CD4-positive, CD25-positive, alpha-beta regulatory T cell (primary cell): ENCODE data around the gene CREBBP. TPM values are rescaled to one million over a fixed set of nuclear protein-coding genes. Genes with fewer than 3 reads are reported as not detected.

Source experiments
- ATAC-seq, 2 donors: fragments of 150-1000 bp; cut with Tn5 transposase; one replicate each; pipeline ENCODE4 v1.10.0; 2021; ENCODE audit warnings: low read depth in 2 of 2, moderate number of reproducible peaks in 2 of 2, moderate library complexity in 1 of 2
- DNase-seq, 3 donors: peaks; one replicate each; pipeline versions ENCODE4 v3.0.0 to v3.0.0-alpha.2; 2012 to 2022; ENCODE audit warnings: mixed read lengths in 1 of 3
- H3K27ac ChIP-seq: one replicate; pipeline ENCODE4 v1.7.0; 2013; ENCODE audit warnings: mild to moderate bottlenecking, low read length; ENCODE audit not compliant: insufficient read depth, poor library complexity, severe bottlenecking
- H3K27me3 ChIP-seq: one replicate; pipeline ENCODE4 v1.7.0; 2013; ENCODE audit warnings: low read length; ENCODE audit not compliant: control insufficient read depth, insufficient read depth
- H3K36me3 ChIP-seq: one replicate; pipeline ENCODE4 v1.7.0; 2013; ENCODE audit warnings: mild to moderate bottlenecking, low read length, moderate library complexity; ENCODE audit not compliant: control insufficient read depth, insufficient read depth
- H3K4me1 ChIP-seq: 2 replicates; pipeline ENCODE4 v1.7.0; 2013; ENCODE audit warnings: mild to moderate bottlenecking, low read length; ENCODE audit not compliant: insufficient read depth, control insufficient read depth, poor library complexity, severe bottlenecking
- H3K4me3 ChIP-seq: one replicate; pipeline ENCODE4 v1.7.0; 2013; ENCODE audit warnings: low read depth, mild to moderate bottlenecking, low read length, moderate library complexity
- H3K9me3 ChIP-seq, 2 experiments: 1 replicate in 1 of 2; 2 replicates in 1 of 2; pipeline ENCODE4 v1.7.0; 2013; ENCODE audit warnings: low read length in 2 of 2, mild to moderate bottlenecking in 1 of 2, moderate library complexity in 1 of 2; ENCODE audit not compliant: control insufficient read depth in 2 of 2
- H3K27ac Mint-ChIP-seq, 3 donors: one replicate each; pipeline ENCODE4 v1.8.0; 2020 to 2022; ENCODE audit warnings: mild to moderate bottlenecking in 3 of 3, mixed read lengths in 3 of 3, moderate library complexity in 2 of 3
- H3K27me3 Mint-ChIP-seq: one replicate; pipeline ENCODE4 v1.8.0; 2022; ENCODE audit warnings: mild to moderate bottlenecking, mixed read lengths
- H3K36me3 Mint-ChIP-seq: one replicate; pipeline ENCODE4 v1.8.0; 2020; ENCODE audit warnings: mixed read lengths
- H3K4me1 Mint-ChIP-seq, 4 donors: one replicate each; pipeline ENCODE4 v1.8.0; 2020 to 2022; ENCODE audit warnings: mixed read lengths in 4 of 4, mild to moderate bottlenecking in 1 of 4
- H3K4me3 Mint-ChIP-seq, 4 donors: one replicate each; pipeline ENCODE4 v1.8.0; 2020 to 2022; ENCODE audit warnings: mild to moderate bottlenecking in 4 of 4, mixed read lengths in 4 of 4, moderate library complexity in 3 of 4
- H3K9me3 Mint-ChIP-seq, 7 donors: one replicate each; pipeline ENCODE4 v1.8.0; 2020 to 2022; ENCODE audit warnings: mixed read lengths in 7 of 7, mild to moderate bottlenecking in 3 of 7, moderate library complexity in 2 of 7
- polyA plus RNA-seq, 4 donors: library from polyadenylated mRNA; unstranded; fragments of 300-500 nt; fragmentation: Illumina TruSeq; gene quantifications; one replicate each; pipeline ENCODE4 v1.2.3, GENCODE V29; 2021
- total RNA-seq: library from RNA; stranded (reverse); gene quantifications from one replicate; pipeline ENCODE4 v1.2.3, GENCODE V29; 2022

Gene CREBBP
- total and polyA plus RNA-seq, 5 donors from 2014 or later: 3.3 to 192 (median 4.1) TPM

- H3K4me1 Mint-ChIP-seq: peaks cover 39 to 95% (median 67%) of the 10 kb centered on the region in 4 donors
- H3K4me3 Mint-ChIP-seq: peak overlapping the region in 3 of 4 donors; percentile 13 to 75 (median 24)
- H3K4me1 ChIP-seq: peaks cover 46% of the 10 kb centered on the region
- no peaks in the 10 kb centered on the region for H3K9me3 Mint-ChIP-seq
- DNase-seq (no peak), ATAC-seq (peak; percentile 50 to 54)
- H3K36me3 ChIP-seq: peaks cover 6% of the 10 kb centered on the region
- H3K27ac ChIP-seq: no peak overlapping the region
- H3K27ac Mint-ChIP-seq: peak overlapping the region in 2 of 3 donors; percentile 77 to 87
- H3K9me3 ChIP-seq: no peaks in the 10 kb centered on the region
- H3K4me3 ChIP-seq: peak overlapping the region; percentile 23
- no peaks in the 10 kb centered on the region for H3K27me3 Mint-ChIP-seq
- peaks cover under 1% of the 10 kb centered on the region for H3K36me3 Mint-ChIP-seq
- no peaks in the 10 kb centered on the region for H3K27me3 ChIP-seq
Observed at GRCh38 chr16:3861808-3862451, 18.6 kb downstream of the CREBBP start.

- H3K27me3 ChIP-seq: no peaks in the 10 kb centered on the region
- DNase-seq (no peak), ATAC-seq (no peak)
- H3K27ac ChIP-seq: no peak overlapping the region
- Mint-ChIP-seq H3K36me3 (peaks cover 6% of the 10 kb centered on the region), H3K4me1 (peaks cover 34 to 94% (median 68%) of the 10 kb centered on the region in 4 donors), H3K27me3 (no peaks in the 10 kb centered on the region), H3K4me3 (no peak overlapping the region), H3K27ac (no peak overlapping the region), H3K9me3 (no peaks in the 10 kb centered on the region)
- no peak overlapping the region for H3K4me3 ChIP-seq
- peaks cover 53% of the 10 kb centered on the region for H3K4me1 ChIP-seq
- H3K36me3 ChIP-seq: peaks cover 6% of the 10 kb centered on the region
- H3K9me3 ChIP-seq: no peaks in the 10 kb centered on the region
Observed at GRCh38 chr16:3859889-3860288, 20.6 kb downstream of the CREBBP start.

- Histone ChIP-seq H3K27ac (no peak overlapping the region), H3K9me3 (no peaks in the 10 kb centered on the region), H3K36me3 (peaks cover 3% of the 10 kb centered on the region), H3K27me3 (no peaks in the 10 kb centered on the region), H3K4me3 (no peak overlapping the region), H3K4me1 (peaks cover 57% of the 10 kb centered on the region)
- no peak for ATAC-seq
- peaks cover 40 to 94% (median 73%) of the 10 kb centered on the region in 4 donors for H3K4me1 Mint-ChIP-seq
- no peak for DNase-seq
- peak overlapping the region in 2 of 3 donors; percentile 59 to 65 for H3K27ac Mint-ChIP-seq
- H3K4me3 Mint-ChIP-seq: peak overlapping the region in 1 of 4 donors; percentile 15
- H3K9me3 Mint-ChIP-seq: no peaks in the 10 kb centered on the region
- H3K27me3 Mint-ChIP-seq: no peaks in the 10 kb centered on the region
- H3K36me3 Mint-ChIP-seq: peaks cover 10% of the 10 kb centered on the region
Observed at GRCh38 chr16:3858801-3859200, 21.7 kb downstream of the CREBBP start.

GRCh38 chr16:3857189-3858043 lies 23.1 kb downstream of the CREBBP start:
- H3K4me1 ChIP-seq: peaks cover 59% of the 10 kb centered on the region
- Mint-ChIP-seq H3K9me3 (no peaks in the 10 kb centered on the region), H3K4me1 (peaks cover 41 to 95% (median 71%) of the 10 kb centered on the region in 4 donors), H3K27ac (peak overlapping the region in 2 of 3 donors; percentile 65 to 84), H3K4me3 (peak overlapping the region in 3 of 4 donors; percentile 26 to 36 (median 31)), H3K27me3 (no peaks in the 10 kb centered on the region), H3K36me3 (peaks cover 10% of the 10 kb centered on the region)
- H3K9me3 ChIP-seq: no peaks in the 10 kb centered on the region
- peaks cover 6% of the 10 kb centered on the region for H3K36me3 ChIP-seq
- no peak overlapping the region for H3K4me3 ChIP-seq
- no peaks in the 10 kb centered on the region for H3K27me3 ChIP-seq
- DNase-seq: no peak
- H3K27ac ChIP-seq: peak overlapping the region; percentile 14
- ATAC-seq: no peak

- Histone ChIP-seq H3K36me3 (peaks cover 6% of the 10 kb centered on the region), H3K4me3 (no peak overlapping the region), H3K4me1 (peaks cover 53% of the 10 kb centered on the region), H3K9me3 (no peaks in the 10 kb centered on the region), H3K27me3 (no peaks in the 10 kb centered on the region), H3K27ac (peak overlapping the region; percentile 43)
- peaks cover 10% of the 10 kb centered on the region for H3K36me3 Mint-ChIP-seq
- peaks cover 35 to 88% (median 65%) of the 10 kb centered on the region in 4 donors for H3K4me1 Mint-ChIP-seq
- ATAC-seq (no peak), DNase-seq (no peak)
- H3K9me3 Mint-ChIP-seq: no peaks in the 10 kb centered on the region
- peak overlapping the region in 1 of 4 donors; percentile 31 for H3K4me3 Mint-ChIP-seq
- no peaks in the 10 kb centered on the region for H3K27me3 Mint-ChIP-seq
- peak overlapping the region in 2 of 3 donors; percentile 65 to 84 for H3K27ac Mint-ChIP-seq
Observed at GRCh38 chr16:3856367-3857141, 24.0 kb downstream of the CREBBP start.

GRCh38 chr16:3854750-3855541 lies 25.6 kb downstream of the CREBBP start:
- Mint-ChIP-seq H3K9me3 (no peaks in the 10 kb centered on the region), H3K36me3 (peaks cover 14% of the 10 kb centered on the region), H3K27ac (peak overlapping the region; percentile 87 to 92 (median 92)), H3K27me3 (peaks cover 4% of the 10 kb centered on the region), H3K4me3 (peak overlapping the region; percentile 24 to 49 (median 26)), H3K4me1 (peaks cover 31 to 75% (median 58%) of the 10 kb centered on the region in 4 donors)
- H3K27me3 ChIP-seq: no peaks in the 10 kb centered on the region
- peak in 1 of 3 donors; percentile 33 for DNase-seq
- no peaks in the 10 kb centered on the region for H3K9me3 ChIP-seq
- peak overlapping the region; percentile 38 for H3K4me3 ChIP-seq
- peaks cover 43% of the 10 kb centered on the region for H3K4me1 ChIP-seq
- peak overlapping the region; percentile 10 for H3K27ac ChIP-seq
- H3K36me3 ChIP-seq: peaks cover 17% of the 10 kb centered on the region
- peak in 1 of 2 donors; percentile 68 for ATAC-seq

- Mint-ChIP-seq H3K4me1 (peaks cover 26 to 69% (median 51%) of the 10 kb centered on the region in 4 donors), H3K9me3 (no peaks in the 10 kb centered on the region), H3K27me3 (peaks cover 4% of the 10 kb centered on the region), H3K27ac (no peak overlapping the region), H3K4me3 (no peak overlapping the region), H3K36me3 (peaks cover 28% of the 10 kb centered on the region)
- DNase-seq: no peak
- ATAC-seq: no peak
- peaks cover 47% of the 10 kb centered on the region for H3K36me3 ChIP-seq
- H3K4me3 ChIP-seq: no peak overlapping the region
- no peak overlapping the region for H3K27ac ChIP-seq
- no peaks in the 10 kb centered on the region for H3K27me3 ChIP-seq
- no peaks in the 10 kb centered on the region for H3K9me3 ChIP-seq
- peaks cover 22% of the 10 kb centered on the region for H3K4me1 ChIP-seq
Observed at GRCh38 chr16:3850544-3850899, 30.0 kb downstream of the CREBBP start.
